ENCODE measurements around the gene DMPK. TPM values are rescaled to one million over a fixed set of nuclear protein-coding genes. Genes with fewer than 3 reads are reported as not detected.
"Not testable (repeated sequence)": the region's sequence is repeated elsewhere in the genome, so short reads cannot be mapped to it uniquely, and the experiment has no call there.

DMPK gene
- polyA plus RNA-seq, 3 donors = 48.6 to 70.8 (median 64.3) TPM

DNA sequence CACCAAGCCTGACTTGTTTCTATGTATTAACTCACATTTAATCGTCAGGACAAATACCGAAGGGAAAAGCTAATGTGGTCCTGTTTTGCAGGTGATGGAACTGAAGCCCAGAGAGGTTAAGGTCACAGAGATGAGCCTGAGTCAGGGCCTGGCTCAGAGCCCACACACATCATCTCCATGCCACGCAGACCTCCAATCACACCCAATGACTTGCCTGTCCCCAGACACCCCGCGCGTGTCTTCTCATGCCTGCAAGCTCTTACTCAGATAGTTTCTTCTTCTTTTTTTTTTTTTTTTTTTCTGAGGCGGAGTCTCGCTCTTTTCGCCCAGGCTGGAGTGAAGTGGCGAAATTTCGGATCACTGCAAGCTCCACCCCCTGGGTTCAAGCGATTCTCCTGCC lies 29.7 kb downstream of the DMPK start:
- no peak for DNase-seq

DNA sequence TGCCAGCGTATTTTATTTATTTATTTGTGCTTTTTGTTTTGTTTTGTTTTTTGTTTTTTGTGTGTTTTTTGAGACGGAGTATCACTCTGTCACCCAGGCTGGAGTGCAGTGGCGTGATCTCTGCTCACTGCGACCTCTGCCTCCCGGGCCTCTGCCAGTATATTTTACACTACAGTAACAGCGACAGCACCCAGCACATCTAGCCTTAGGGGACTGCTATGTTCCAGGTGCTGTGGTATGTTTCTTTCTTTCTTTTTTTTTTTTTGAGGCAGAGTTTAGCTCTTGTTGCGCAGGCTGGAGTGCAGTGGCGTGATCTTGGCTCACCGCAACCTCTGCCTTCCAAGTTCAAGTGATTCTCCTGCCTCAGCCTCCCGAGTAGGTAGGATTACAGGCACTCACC lies 30.8 kb downstream of the DMPK start:
- DNase-seq = not testable (repeated sequence)

DNA sequence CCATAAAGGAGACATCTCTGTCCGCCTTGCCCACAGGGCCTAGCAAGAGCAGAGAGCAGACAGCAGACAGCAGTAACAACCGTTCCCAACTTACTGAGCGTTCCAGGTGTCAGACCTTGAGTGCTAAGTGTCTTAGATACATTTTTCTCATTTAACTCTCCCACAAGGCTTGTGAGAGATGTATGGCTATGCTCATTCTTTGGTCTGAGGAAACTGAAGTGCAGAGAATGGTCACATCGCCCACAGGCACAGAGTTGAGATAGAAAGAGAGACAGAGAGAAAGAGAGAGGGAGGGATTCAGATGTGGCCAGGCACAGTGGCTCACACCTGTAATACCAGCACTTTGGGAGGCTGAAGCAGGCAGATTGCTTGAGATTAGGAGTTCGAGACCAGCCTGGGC lies 34.8 kb downstream of the DMPK start:
- DNase-seq = no peak

DNA sequence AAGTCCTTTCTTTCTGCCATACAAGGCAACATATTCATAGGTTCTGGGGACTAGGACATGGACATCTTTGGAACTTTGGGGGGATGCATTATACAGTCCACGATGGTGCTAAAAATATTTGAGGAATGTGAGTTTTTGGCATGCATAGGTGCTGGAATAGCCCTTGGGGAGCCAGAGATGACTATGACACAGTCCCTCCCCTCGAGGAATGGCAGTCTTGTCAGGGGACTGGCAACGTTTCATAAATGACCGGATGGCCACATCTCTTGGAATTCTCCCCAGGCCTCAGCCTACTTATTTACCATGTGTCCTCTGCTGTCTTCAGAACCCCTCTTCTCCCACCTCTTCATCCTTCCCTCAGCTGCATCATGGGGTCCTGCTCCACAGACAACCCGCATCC lies 35.4 kb downstream of the DMPK start:
- DNase-seq = no peak

DNA sequence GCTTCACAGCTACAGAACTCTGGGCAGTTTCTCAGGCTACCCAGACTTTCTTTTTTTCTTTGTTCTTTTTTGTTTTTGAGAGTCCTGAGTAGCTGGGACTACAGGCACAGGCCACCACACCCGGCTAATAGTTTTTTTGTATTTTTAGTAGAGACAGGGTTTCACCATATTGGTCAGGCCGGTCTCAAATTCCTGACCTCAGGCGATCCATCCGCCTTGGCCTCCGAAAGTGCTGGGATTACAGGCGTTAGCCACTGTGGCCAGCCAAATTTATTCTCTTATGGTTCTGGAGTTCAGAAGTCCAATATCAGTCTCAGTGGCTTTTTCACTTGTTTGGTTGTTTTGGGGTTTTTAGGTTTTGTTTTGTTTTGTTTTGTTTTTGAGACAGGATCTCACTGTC lies 36.7 kb downstream of the DMPK start:
- DNase-seq = no peak

DNA sequence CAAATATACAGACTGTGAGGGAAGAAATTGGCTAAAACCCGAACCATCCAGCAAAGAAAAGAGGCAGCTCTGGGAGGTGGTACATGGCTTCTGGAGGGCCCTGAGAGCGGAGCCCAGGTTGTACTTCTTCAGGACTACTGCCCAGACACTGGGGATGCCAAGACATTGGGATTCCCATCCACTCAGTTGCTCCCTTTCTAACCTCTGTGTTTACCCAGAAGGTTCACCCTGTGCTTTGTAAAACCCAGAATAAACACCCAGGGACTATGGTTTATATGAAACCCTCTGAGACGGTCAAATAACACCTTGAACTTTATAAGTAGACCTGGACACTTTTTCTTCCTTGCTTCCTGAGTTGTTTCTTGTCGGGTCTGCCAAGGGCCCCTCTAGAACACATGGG lies 39.3 kb downstream of the DMPK start:
- no peak for DNase-seq

DNA sequence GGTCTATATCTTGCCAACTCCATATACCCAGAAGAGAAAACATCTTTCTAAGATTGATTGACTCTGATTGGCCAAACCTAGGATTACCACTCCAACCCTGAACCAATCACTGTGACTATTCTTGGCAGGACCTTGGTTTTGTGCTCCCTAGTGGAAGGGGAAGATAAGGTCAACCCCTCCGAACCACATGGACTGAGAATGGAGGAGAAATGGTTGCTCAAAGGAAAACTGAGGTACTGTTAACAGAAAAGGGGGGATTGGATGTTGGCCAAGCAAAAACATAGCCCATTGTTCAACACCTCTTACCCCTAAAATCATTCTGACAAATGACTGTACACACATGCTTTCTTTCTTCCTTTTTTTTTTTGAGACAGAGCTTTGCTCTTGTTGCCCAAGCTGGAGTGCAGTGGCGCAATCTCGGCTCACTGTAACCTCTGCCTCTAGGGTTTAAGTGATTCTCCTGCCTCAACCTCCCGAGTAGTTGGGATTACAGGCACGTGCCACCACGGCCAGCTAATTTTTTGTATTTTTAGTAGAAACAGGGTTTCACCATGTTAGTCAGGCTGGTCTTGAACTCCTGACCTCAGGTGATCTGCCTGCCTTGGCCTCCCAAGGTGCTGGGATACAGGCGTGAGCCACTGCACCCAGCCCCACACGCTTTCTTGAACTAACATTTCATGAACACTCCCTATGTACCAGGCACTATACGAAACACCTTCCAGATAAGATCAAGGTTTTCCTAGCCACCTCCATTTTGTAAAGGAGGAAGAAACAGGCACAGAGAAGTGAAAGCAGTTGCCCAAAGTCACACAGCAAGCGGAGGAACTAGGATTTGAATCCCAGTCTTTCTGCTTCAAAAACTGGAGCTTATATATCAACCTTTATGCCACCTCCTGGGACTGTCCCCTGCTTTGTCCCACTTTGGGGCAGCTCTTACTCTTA lies 42.5 kb downstream of the DMPK start:
- no peak for DNase-seq

DNA sequence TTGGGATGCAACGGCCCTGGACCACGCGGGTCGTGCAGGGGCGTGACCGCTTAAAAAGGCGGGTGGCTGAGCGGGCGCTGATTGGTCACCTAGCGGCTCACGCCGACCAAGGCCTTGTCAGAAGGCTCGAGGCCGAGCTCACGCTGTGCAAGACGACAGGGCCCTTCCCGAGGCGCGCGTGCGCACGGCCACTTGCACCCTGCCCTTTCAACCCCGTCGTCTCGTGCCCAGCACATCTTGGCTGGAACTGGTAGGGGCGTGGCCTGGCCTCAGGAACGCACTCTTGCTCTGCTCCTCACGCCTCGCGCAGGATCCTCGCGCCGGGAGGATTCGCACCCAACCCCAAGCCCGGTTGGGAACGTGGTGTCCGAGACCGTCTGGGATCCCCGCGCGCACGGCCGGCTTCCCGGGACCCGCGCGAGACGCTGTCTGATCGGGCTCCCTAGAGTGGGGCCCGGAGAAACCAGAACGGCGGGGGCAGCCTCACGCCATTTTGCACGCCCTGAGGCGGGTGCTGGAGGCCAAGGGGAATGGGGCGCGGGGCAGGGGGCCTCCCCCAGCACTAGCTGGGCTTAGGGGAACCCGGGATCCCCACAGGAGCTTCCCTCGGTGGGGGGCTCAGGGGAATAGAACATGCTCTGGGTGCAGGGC lies 49.0 kb downstream of the DMPK start, which contains the start of gene MEIOSIN:
MEIOSIN (plus strand) TSS at position 280 of the 651 bp plus-strand sequence. CDS start 1,938 bp downstream, outside the sequence.
- DNase-seq = no peak

DNA sequence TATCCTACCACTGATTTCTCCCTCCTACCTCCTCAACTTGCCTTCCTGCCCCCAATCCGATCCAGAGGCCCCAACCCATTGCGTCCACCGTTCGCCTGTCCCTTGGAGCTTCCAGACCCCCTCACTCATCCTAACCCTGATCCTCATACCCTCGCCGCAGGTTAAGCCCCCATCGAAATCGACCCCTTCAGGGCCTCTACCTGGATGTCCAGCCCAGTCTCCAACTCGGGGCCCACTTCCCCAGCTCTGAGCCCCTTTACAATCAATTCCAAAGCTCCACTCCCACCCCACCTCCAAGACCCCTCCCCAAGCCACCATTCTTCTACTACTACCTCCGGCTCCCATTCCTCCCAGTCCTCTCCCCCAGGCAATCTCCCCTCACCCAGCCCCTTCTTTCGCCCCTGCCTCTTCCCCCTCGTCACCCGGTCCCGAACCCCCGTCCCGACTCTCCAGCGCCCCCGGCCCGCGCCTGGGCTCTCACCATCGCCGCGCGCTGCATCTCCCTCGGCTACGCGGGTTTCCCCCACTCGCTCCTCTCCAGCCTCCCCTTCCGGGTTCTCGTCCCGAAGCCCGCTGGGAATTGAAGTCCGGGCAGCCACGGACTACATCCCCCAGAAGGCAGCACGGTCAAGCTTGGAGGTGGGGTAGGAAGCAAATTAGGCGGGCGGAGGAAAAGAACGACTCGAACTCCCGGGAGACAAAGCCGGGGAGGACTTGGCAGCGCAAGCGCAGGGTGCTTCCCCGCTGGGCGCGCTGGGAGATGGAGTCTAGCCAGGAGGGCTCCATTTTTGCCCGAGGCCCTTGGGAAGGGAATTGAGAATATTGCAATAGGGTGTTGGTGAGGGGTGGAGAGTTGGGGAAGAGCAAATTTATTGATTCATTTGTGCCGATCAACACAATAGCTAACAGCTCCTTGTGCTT lies 51.7 kb downstream of the DMPK start, which contains the start of gene FBXO46:
FBXO46 (minus strand) TSS at position 529 of the 921 bp plus-strand sequence. CDS start 17,401 bp downstream, outside the sequence.
- peak; percentile 99 for DNase-seq

DNA sequence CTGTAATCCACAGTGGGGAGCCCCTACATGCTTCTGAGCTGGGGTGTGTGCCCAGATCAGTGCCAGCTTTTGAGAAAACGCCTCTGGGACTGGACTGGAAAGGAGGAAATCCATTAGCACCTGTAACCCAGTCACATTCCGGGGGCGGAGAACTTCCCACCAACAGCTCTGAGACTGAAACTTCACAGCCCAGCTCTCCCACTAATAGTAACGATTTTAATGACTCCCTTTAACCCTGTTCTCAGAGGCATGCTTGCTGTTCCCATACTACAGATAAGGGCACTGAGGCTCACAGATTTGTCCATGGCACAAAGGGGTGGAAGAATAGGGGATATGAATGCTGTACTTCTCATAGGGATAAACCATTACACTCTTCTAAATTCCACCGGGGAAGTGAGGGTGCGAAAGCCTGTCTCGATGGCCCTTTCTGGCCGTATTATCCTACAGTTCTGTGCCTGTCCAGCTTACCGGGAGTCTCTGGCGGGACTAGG lies 52.4 kb downstream of the DMPK start:
- DNase-seq = peak; percentile 15

DNA sequence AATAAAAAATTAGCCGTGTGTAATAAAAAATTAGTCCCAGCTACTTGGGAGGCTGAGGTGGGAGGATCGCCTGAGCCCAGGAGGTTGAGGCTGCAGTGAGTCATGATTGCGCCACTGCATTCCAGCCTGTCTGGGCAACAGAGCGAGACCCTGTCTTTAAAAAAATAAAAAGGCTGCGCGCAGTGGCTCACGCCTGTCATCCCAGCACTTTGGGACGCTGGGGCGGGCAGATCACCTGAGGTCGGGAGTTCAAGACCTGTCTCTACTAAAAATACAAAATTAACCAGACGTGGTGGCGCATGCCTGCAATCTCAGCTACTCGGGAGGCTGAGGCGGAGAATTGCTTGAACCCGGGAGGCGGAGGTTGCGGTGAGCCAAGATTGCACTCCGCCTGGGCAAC lies 53.6 kb downstream of the DMPK start:
- not testable (repeated sequence) for DNase-seq

DNA sequence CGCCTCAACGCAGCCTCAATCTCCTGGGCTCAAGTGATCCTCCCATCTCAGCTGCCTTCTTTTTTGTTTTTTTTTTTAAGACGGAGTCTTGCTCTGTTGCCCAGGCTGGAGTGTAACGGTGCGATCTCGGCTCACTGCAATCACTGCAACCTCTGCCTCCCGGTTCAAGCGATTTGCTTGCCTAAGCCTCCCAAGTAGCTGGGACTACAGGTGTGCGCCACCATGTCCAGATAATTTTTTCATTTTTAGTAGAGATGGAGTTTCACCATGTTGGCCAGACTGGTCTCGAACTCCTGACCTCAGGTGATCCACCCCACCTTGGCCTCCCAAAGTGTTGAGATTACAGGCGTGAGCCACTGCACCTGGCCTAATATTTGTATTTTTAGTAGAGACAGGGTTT lies 62.2 kb downstream of the DMPK start:
- not testable (repeated sequence) for DNase-seq

Other genes with a start within 250 kb of the DMPK start
- gene OPA3, start 197.7 kb downstream of the DMPK start, polyA plus RNA-seq (ENCODE audit: insufficient read length in 3 of 3) = 10 to 100 TPM in 2 of 3 donors, 1 to 10 TPM in 1; 9.9 to 12.6 (median 12.4) TPM
- 1 to 10 TPM; 3.7 to 5.6 (median 3.8) TPM for gene GPR4, start 180.3 kb downstream of the DMPK start, polyA plus RNA-seq (ENCODE audit: insufficient read length in 3 of 3)
- gene EML2, start 143.1 kb downstream of the DMPK start, polyA plus RNA-seq (ENCODE audit: insufficient read length in 3 of 3) = 10 to 100 TPM; 19.8 to 25.9 (median 24.9) TPM
- under 1 TPM; 0.48 to 0.81 (median 0.52) TPM for gene GIPR, start 114.3 kb downstream of the DMPK start, polyA plus RNA-seq (ENCODE audit: insufficient read length in 3 of 3)
- gene SNRPD2, start 90.5 kb downstream of the DMPK start, polyA plus RNA-seq (ENCODE audit: insufficient read length in 3 of 3) = 100 to 1,000 TPM; 296 to 376 (median 352) TPM
- gene QPCTL, start 89.8 kb downstream of the DMPK start, polyA plus RNA-seq (ENCODE audit: insufficient read length in 3 of 3) = 10 to 100 TPM in 2 of 3 donors, 1 to 10 TPM in 1; 9.4 to 10.7 (median 10.1) TPM
- 10 to 100 TPM; 17.1 to 24.0 (median 18.6) TPM for gene FBXO46, start 51.6 kb downstream of the DMPK start, polyA plus RNA-seq (ENCODE audit: insufficient read length in 3 of 3)
- gene MEIOSIN, start 49.1 kb downstream of the DMPK start, polyA plus RNA-seq (ENCODE audit: insufficient read length in 3 of 3) = not detected
- 10 to 100 TPM; 22.7 to 33.5 (median 31.4) TPM for gene SIX5, start 13.2 kb downstream of the DMPK start, polyA plus RNA-seq (ENCODE audit: insufficient read length in 3 of 3)
- 10 to 100 TPM; 36.1 to 47.1 (median 41.3) TPM for gene DMWD, start 10.4 kb upstream of the DMPK start, polyA plus RNA-seq (ENCODE audit: insufficient read length in 3 of 3)
- gene RSPH6A, start 32.8 kb upstream of the DMPK start, polyA plus RNA-seq (ENCODE audit: insufficient read length in 3 of 3) = not detected
- gene SYMPK, start 80.7 kb upstream of the DMPK start, polyA plus RNA-seq (ENCODE audit: insufficient read length in 3 of 3) = 10 to 100 TPM; 60.4 to 72.1 (median 66.5) TPM
- under 1 TPM; 0.15 to 0.26 (median 0.21) TPM for gene FOXA3, start 81.8 kb upstream of the DMPK start, polyA plus RNA-seq (ENCODE audit: insufficient read length in 3 of 3)
- gene IRF2BP1, start 103.7 kb upstream of the DMPK start, polyA plus RNA-seq (ENCODE audit: insufficient read length in 3 of 3) = 10 to 100 TPM; 20.3 to 32.8 (median 27.2) TPM
- gene MYPOP, start 120.1 kb upstream of the DMPK start, polyA plus RNA-seq (ENCODE audit: insufficient read length in 3 of 3) = 1 to 10 TPM; 4.9 to 6.5 (median 5.7) TPM
- not detected for gene NANOS2, start 132.3 kb upstream of the DMPK start, polyA plus RNA-seq (ENCODE audit: insufficient read length in 3 of 3)
- gene NOVA2, start 191.4 kb upstream of the DMPK start, polyA plus RNA-seq (ENCODE audit: insufficient read length in 3 of 3) = 1 to 10 TPM; 3.6 to 5.3 (median 4.4) TPM
- gene CCDC61, start 213.0 kb upstream of the DMPK start, polyA plus RNA-seq (ENCODE audit: insufficient read length in 3 of 3) = 10 to 100 TPM; 13.8 to 14.8 (median 14.1) TPM
- gene PGLYRP1, start 240.6 kb upstream of the DMPK start, polyA plus RNA-seq (ENCODE audit: insufficient read length in 3 of 3) = 1 to 10 TPM in 1 of 3 donors, under 1 TPM in 2; 0.78 to 1.1 (median 0.84) TPM